HepG2 (cell line): ENCODE data around the gene GPT2. TPM values are rescaled to one million over a fixed set of nuclear protein-coding genes. Genes with fewer than 3 reads are reported as not detected.
A peak's percentile ranks its signal among the peaks of the same experiment; 100 is the strongest.

Experiments
- AGO2 ChIP-seq: fragments of 200-400 bp; formaldehyde crosslinking; optimal IDR thresholded peaks from 2 replicates; pipeline ENCODE3; 2017; ENCODE audit warnings: mild to moderate bottlenecking, low read depth, low read length, moderate library complexity
- ARID2 ChIP-seq: sonication (generic); formaldehyde crosslinking; IDR thresholded peaks from 2 replicates; pipeline ENCODE4 v1.8.1; 2022; ENCODE audit warnings: mild to moderate bottlenecking, missing genetic modification reagents, borderline replicate concordance
- ASH2L ChIP-seq: fragments of 300-600, 200-600 bp; sonication (generic); IDR thresholded peaks from 2 replicates; pipeline ENCODE4 v1.7.0; 2017; ENCODE audit warnings: low read depth, mild to moderate bottlenecking, moderate library complexity, mixed read lengths, low read length; ENCODE audit not compliant: insufficient read length
- BHLHE40 ChIP-seq: IDR thresholded peaks from 2 replicates; pipeline ENCODE4 v1.6.1; 2011; ENCODE audit warnings: low read length, improper control_type of control experiment
- CHD2 ChIP-seq: IDR thresholded peaks from 2 replicates; pipeline ENCODE4 v1.6.1; 2011; ENCODE audit warnings: low read depth, low read length, improper control_type of control experiment
- IRF2 ChIP-seq: IDR thresholded peaks from 2 replicates; pipeline ENCODE4 v1.6.1; 2018; ENCODE audit warnings: missing genetic modification reagents, missing compliant biosample characterization
- NCOR1 ChIP-seq: fragments of 200-600 bp; sonication (generic); IDR thresholded peaks from 2 replicates; pipeline ENCODE4 v1.7.0; 2017; ENCODE audit warnings: antibody characterized with exemption, low read length, borderline replicate concordance
- PBX2 ChIP-seq: IDR thresholded peaks from 2 replicates; pipeline ENCODE4 v1.6.1; 2016; ENCODE audit warnings: control low read depth
- PHF20 ChIP-seq: sonication (generic); formaldehyde crosslinking; IDR thresholded peaks from 2 replicates; pipeline ENCODE4 v1.5.0; 2020; ENCODE audit warnings: mild to moderate bottlenecking, missing genetic modification reagents
- PITX1 ChIP-seq: sonication (generic); formaldehyde crosslinking; IDR thresholded peaks from 2 replicates; pipeline ENCODE4 v1.5.1; 2020; ENCODE audit warnings: mild to moderate bottlenecking, missing genetic modification reagents
- SALL1 ChIP-seq: sonication (generic); formaldehyde crosslinking; IDR thresholded peaks from 2 replicates; pipeline ENCODE4 v1.8.0; 2022; ENCODE audit warnings: mild to moderate bottlenecking, missing genetic modification reagents
- TAF1 ChIP-seq: sonication (generic); formaldehyde crosslinking; IDR thresholded peaks from 2 replicates; pipeline ENCODE4 v1.4.0; 2020; ENCODE audit warnings: missing genetic modification reagents
- TBX2 ChIP-seq: sonication (generic); formaldehyde crosslinking; IDR thresholded peaks from 2 replicates; pipeline ENCODE4 v1.5.0; 2020; ENCODE audit warnings: missing genetic modification reagents, mild to moderate bottlenecking, borderline replicate concordance
- TBX3 ChIP-seq: fragments of 450-650 bp; IDR thresholded peaks from 2 replicates; pipeline ENCODE4 v1.6.1; 2017; ENCODE audit warnings: antibody characterized with exemption, mild to moderate bottlenecking, inconsistent platforms, borderline replicate concordance
- TCF7 ChIP-seq: sonication (generic); IDR thresholded peaks from 2 replicates; pipeline ENCODE4 v1.6.1; 2016; ENCODE audit warnings: antibody characterized with exemption, low read depth
- TEAD3 ChIP-seq: optimal IDR thresholded peaks from 2 replicates; pipeline ENCODE3; 2016; ENCODE audit warnings: borderline replicate concordance
- ZKSCAN8 ChIP-seq: IDR thresholded peaks from 2 replicates; pipeline ENCODE4 v1.6.1; 2016; ENCODE audit warnings: borderline replicate concordance, missing genetic modification reagents, missing compliant biosample characterization
- ZMYM3 ChIP-seq: sonication (generic); formaldehyde crosslinking; IDR thresholded peaks from 2 replicates; pipeline ENCODE4 v1.5.1; 2020; ENCODE audit warnings: mild to moderate bottlenecking, missing genetic modification reagents
- ZNF207 ChIP-seq: fragments of 450-650 bp; IDR thresholded peaks from 2 replicates; pipeline ENCODE4 v1.6.1; 2016; ENCODE audit warnings: antibody characterized with exemption, borderline replicate concordance
- ZNF564 ChIP-seq: sonication (generic); formaldehyde crosslinking; IDR thresholded peaks from 2 replicates; pipeline ENCODE4 v1.8.1; 2023; ENCODE audit warnings: mild to moderate bottlenecking, missing genetic modification reagents
- polyA plus RNA-seq, 8 experiments: library from polyadenylated mRNA; depleted of rRNA in 3 of 8; stranded (reverse) in 7 of 8; unstranded in 1 of 8; fragments of >200 nt; fragmentation: Illumina TruSeq in 4 of 8; extraction: Trizol in 4 of 8; gene quantifications; 2 replicates each; pipeline versions ENCODE4 v1.2.1 to v1.2.3, GENCODE V29; 2011 to 2016; ENCODE audit warnings: low read depth in 4 of 8, missing spikeins in 1 of 8, mixed read lengths in 1 of 8; ENCODE audit not compliant: insufficient read depth in 1 of 8
- total RNA-seq, 5 experiments: library from RNA; depleted of rRNA; stranded (reverse); fragments of >200 nt; fragmentation: Illumina TruSeq; extraction: Trizol; gene quantifications; 2 replicates each; pipeline ENCODE4 v1.2.3, GENCODE V29; 2016; ENCODE audit warnings: low read depth in 1 of 5
- TF ChIP-seq, protein P1 (sequence below): sonication (generic); formaldehyde crosslinking; IDR thresholded peaks from 2 replicates; pipeline ENCODE4 v1.4.0; 2020; ENCODE audit warnings: mild to moderate bottlenecking, missing genetic modification reagents, borderline replicate concordance
- TF ChIP-seq, protein P2 (sequence below): sonication (generic); formaldehyde crosslinking; IDR thresholded peaks from 2 replicates; pipeline ENCODE4 v1.4.0; 2020; ENCODE audit warnings: missing genetic modification reagents
- TF ChIP-seq, protein P3 (sequence below): sonication (generic); formaldehyde crosslinking; IDR thresholded peaks from 2 replicates; pipeline ENCODE4 v1.5.0; 2020; ENCODE audit warnings: missing genetic modification reagents

GPT2 gene
- total and polyA plus RNA-seq, 2 of the 13 experiments (the other 11 are each of a cell fraction or from before 2014, with no cell fraction given) = 138 to 267 TPM

- TF ChIP-seq TAF1 (CRISPR knock-in tag) (peak; percentile 41; the same call in 1 of the 2 replicates), AGO2 (no peak), ASH2L (peak; percentile 51), TBX3 (peak; percentile 72; the same call in 1 of the 2 replicates), BHLHE40 (no peak), NCOR1 (peak; percentile 43; the same call in 1 of the 2 replicates), SALL1 (CRISPR knock-in tag) (peak; percentile 42; the same call in 1 of the 2 replicates), IRF2 (CRISPR knock-in tag) (peak; percentile 44; the same call in 1 of the 2 replicates), TEAD3 (CRISPR knock-in tag) (peak; percentile 36), PITX1 (CRISPR knock-in tag) (peak; percentile 75; the same call in 1 of the 2 replicates), TCF7 (no peak), ARID2 (0 out of 2 replicates have a peak, but pooled peaks have one; percentile 46), ZNF207 (no peak), CHD2 (peak; percentile 92), TBX2 (CRISPR knock-in tag) (peak; percentile 21; the same call in 1 of the 2 replicates), PHF20 (CRISPR knock-in tag) (0 out of 2 replicates have a peak, but pooled peaks have one; percentile 18), ZKSCAN8 (0 out of 2 replicates have a peak, but pooled peaks have one; percentile 39), PBX2 (peak; percentile 54; the same call in 1 of the 2 replicates), ZNF564 (no peak), ZMYM3 (CRISPR knock-in tag) (0 out of 2 replicates have a peak, but pooled peaks have one; percentile 22)
- TF ChIP-seq, protein P1, sequence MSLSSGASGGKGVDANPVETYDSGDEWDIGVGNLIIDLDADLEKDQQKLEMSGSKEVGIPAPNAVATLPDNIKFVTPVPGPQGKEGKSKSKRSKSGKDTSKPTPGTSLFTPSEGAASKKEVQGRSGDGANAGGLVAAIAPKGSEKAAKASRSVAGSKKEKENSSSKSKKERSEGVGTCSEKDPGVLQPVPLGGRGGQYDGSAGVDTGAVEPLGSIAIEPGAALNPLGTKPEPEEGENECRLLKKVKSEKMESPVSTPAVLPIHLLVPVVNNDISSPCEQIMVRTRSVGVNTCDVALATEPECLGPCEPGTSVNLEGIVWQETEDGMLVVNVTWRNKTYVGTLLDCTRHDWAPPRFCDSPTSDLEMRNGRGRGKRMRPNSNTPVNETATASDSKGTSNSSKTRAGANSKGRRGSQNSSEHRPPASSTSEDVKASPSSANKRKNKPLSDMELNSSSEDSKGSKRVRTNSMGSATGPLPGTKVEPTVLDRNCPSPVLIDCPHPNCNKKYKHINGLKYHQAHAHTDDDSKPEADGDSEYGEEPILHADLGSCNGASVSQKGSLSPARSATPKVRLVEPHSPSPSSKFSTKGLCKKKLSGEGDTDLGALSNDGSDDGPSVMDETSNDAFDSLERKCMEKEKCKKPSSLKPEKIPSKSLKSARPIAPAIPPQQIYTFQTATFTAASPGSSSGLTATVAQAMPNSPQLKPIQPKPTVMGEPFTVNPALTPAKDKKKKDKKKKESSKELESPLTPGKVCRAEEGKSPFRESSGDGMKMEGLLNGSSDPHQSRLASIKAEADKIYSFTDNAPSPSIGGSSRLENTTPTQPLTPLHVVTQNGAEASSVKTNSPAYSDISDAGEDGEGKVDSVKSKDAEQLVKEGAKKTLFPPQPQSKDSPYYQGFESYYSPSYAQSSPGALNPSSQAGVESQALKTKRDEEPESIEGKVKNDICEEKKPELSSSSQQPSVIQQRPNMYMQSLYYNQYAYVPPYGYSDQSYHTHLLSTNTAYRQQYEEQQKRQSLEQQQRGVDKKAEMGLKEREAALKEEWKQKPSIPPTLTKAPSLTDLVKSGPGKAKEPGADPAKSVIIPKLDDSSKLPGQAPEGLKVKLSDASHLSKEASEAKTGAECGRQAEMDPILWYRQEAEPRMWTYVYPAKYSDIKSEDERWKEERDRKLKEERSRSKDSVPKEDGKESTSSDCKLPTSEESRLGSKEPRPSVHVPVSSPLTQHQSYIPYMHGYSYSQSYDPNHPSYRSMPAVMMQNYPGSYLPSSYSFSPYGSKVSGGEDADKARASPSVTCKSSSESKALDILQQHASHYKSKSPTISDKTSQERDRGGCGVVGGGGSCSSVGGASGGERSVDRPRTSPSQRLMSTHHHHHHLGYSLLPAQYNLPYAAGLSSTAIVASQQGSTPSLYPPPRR = peak; percentile 42; the same call in 1 of the 2 replicates
- TF ChIP-seq, protein P2, sequence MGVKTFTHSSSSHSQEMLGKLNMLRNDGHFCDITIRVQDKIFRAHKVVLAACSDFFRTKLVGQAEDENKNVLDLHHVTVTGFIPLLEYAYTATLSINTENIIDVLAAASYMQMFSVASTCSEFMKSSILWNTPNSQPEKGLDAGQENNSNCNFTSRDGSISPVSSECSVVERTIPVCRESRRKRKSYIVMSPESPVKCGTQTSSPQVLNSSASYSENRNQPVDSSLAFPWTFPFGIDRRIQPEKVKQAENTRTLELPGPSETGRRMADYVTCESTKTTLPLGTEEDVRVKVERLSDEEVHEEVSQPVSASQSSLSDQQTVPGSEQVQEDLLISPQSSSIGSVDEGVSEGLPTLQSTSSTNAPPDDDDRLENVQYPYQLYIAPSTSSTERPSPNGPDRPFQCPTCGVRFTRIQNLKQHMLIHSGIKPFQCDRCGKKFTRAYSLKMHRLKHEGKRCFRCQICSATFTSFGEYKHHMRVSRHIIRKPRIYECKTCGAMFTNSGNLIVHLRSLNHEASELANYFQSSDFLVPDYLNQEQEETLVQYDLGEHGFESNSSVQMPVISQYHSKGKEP (CRISPR knock-in tag) = 0 out of 2 replicates have a peak, but pooled peaks have one; percentile 22
- TF ChIP-seq, protein P3, sequence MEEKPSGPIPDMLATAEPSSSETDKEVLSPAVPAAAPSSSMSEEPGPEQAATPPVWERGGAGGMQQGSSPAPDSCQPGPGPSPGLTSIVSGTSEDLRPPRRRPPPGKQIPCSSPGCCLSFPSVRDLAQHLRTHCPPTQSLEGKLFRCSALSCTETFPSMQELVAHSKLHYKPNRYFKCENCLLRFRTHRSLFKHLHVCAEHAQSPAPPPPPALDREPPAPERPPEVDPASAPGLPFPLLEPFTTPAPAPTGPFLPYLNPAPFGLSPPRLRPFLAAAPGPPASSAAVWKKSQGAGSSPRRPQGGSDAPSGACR (CRISPR knock-in tag) = 0 out of 2 replicates have a peak, but pooled peaks have one; percentile 27
Observed at GRCh38 chr16:46839986-46840443, 44.1 kb upstream of the GPT2 start (continued).
